Measurements from ENCODE around the gene MAD1L1.

- TF ChIP-seq CTCF (conservative IDR thresholded peaks at IDR 0.05) (no peak), EZH2 (IDR thresholded peaks at IDR 0.05; ENCODE audit: low read depth) (no peak)
These were observed 126.8 kb downstream of the MAD1L1 start for GRCh38 chr7:2105917-2106316.

All from PC-9 (cell line).